IPS-18a (cell line): ENCODE measurements around the gene GPR137.
A peak's percentile ranks its signal among the peaks of the same experiment; 100 is the strongest.
"Not testable (repeated sequence)": the region's sequence is repeated elsewhere in the genome, so short reads cannot be mapped to it uniquely, and the experiment has no call there.

ENCODE experiments used
- H3K27ac ChIP-seq: one replicate; pipeline ENCODE4 v1.5.1; 2013; ENCODE audit warnings: low read length
- H3K27me3 ChIP-seq: one replicate; pipeline ENCODE4 v1.6.1; 2013; ENCODE audit warnings: mild to moderate bottlenecking, low read length; ENCODE audit not compliant: control insufficient read depth, insufficient read depth
- H3K36me3 ChIP-seq: one replicate; pipeline ENCODE4 v1.6.1; 2013; ENCODE audit warnings: low read depth, low read length; ENCODE audit not compliant: control insufficient read depth
- H3K4me1 ChIP-seq: one replicate; pipeline ENCODE4 v1.6.1; 2013; ENCODE audit warnings: low read depth, low read length; ENCODE audit not compliant: control insufficient read depth
- H3K4me3 ChIP-seq: one replicate; pipeline ENCODE4 v1.5.1; 2013; ENCODE audit warnings: low read length
- H3K9ac ChIP-seq: one replicate; pipeline ENCODE4 v1.6.1; 2013; ENCODE audit warnings: mild to moderate bottlenecking, low read length, moderate library complexity
- H3K9me3 ChIP-seq: one replicate; pipeline ENCODE4 v1.6.1; 2013; ENCODE audit warnings: low read depth, low read length; ENCODE audit not compliant: control insufficient read depth

The GPR137 gene

DNA sequence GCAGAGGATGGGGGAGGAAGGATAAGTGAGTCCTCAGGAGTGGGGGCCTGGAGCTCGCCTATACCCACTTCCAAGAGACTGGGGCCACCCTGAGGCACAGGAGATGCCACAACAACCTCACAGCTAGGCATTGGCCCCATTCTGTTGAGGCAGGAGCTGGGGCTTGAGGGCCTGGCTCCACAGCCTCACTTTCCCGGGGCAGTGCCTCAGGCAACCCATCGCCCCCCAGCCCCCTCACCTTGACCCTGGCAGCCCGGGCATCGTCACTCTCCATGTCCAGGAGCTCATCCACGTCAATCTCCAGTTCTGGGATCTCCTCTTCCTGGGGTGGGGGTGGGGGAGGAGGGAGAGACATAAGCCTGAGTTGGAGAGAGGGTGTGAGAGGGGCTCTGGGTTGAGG, 40.7 kb upstream of the GPR137 start:
- Histone ChIP-seq H3K27ac (no peak overlapping the region), H3K4me1 (peaks cover 25% of the 10 kb centered on the region), H3K27me3 (no peaks in the 10 kb centered on the region), H3K9ac (no peak overlapping the region), H3K4me3 (peak overlapping the region; percentile 97), H3K9me3 (no peaks in the 10 kb centered on the region), H3K36me3 (peaks cover 13% of the 10 kb centered on the region)

- Histone ChIP-seq H3K36me3 (peaks cover 13% of the 10 kb centered on the region), H3K4me1 (peaks cover 28% of the 10 kb centered on the region), H3K9ac (peak overlapping the region; percentile 91), H3K4me3 (peak overlapping the region; percentile 97), H3K27ac (no peak overlapping the region), H3K9me3 (no peaks in the 10 kb centered on the region), H3K27me3 (no peaks in the 10 kb centered on the region)
Observed at GRCh38 chr11:64245401-64245796, 40.2 kb upstream of the GPR137 start.

- Histone ChIP-seq H3K27me3 (no peaks in the 10 kb centered on the region), H3K9me3 (no peaks in the 10 kb centered on the region), H3K27ac (peak overlapping the region; percentile 80), H3K4me3 (peak overlapping the region; percentile 97), H3K9ac (peak overlapping the region; percentile 91), H3K36me3 (peaks cover 13% of the 10 kb centered on the region), H3K4me1 (peaks cover 32% of the 10 kb centered on the region)
Observed at GRCh38 chr11:64245797-64246620, 39.6 kb upstream of the GPR137 start.

GRCh38 chr11:64246621-64246870, 39.1 kb upstream of the GPR137 start:
- not testable (repeated sequence) for H3K27me3 ChIP-seq

DNA sequence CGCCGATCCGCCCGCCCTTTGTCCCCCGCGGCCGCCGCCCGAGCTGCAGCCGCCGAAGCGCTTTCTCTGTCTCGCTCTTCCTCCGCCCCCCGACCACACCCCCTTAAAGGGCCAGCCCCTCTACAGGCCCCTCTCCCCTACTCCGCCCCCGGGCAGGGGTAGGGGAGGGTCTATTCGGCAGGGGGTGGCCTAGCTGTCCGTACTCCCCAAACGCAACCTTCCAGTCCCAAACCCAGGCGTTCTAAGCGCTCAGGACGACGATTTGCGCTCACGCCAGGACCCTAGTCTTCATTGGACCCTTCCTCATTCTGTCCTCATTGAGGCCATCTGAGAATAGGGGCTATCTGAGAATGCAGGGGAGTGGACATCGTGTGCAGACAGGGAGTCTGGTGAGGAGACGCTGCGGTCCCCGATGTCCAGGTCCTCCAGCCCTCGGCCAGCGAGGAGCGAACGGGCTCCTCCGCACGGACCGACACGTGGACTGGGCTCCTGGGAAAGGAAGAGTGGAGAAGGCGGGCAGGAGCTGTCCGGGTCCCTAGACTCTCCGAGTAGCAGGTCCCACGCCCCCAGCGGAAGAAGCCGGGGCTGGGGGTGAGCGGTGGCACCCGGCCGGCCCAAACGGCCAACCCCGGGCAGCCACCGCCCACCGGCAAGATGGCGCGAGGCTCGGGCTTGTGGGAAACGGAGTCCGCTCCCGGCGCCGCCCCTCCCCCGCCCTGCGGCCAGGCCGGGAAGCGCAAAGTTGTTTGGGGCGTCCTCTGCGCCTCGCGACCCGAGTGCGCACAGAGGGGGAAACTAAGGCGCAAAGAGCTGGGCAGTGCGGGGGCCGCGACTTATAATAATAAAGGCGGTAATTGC, 38.5 kb upstream of the GPR137 start, which contains the start of gene PPP1R14B:
TSS of gene PPP1R14B (minus strand) at position 73 of the 858 bp plus-strand sequence. CDS start 270 bp downstream, outside the sequence.
- H3K4me1 ChIP-seq = peaks cover 32% of the 10 kb centered on the region
- no peaks in the 10 kb centered on the region for H3K27me3 ChIP-seq
- peak within 1 kb of the TSS; percentile 80 for H3K27ac ChIP-seq
- H3K9ac ChIP-seq = peak within 1 kb of the TSS; percentile 91
- H3K4me3 ChIP-seq = peak within 1 kb of the TSS; percentile 97
- no peaks in the 10 kb centered on the region for H3K9me3 ChIP-seq
- peaks cover 13% of the 10 kb centered on the region for H3K36me3 ChIP-seq

More at GRCh38 chr11:64246621-64246870, 39.1 kb upstream of the GPR137 start:
- not testable (repeated sequence) for H3K4me3 ChIP-seq, H3K27ac ChIP-seq, H3K9me3 ChIP-seq
- Histone ChIP-seq H3K9ac (peak overlapping the region; percentile 91), H3K36me3 (peaks cover 13% of the 10 kb centered on the region), H3K4me1 (peaks cover 32% of the 10 kb centered on the region)

DNA sequence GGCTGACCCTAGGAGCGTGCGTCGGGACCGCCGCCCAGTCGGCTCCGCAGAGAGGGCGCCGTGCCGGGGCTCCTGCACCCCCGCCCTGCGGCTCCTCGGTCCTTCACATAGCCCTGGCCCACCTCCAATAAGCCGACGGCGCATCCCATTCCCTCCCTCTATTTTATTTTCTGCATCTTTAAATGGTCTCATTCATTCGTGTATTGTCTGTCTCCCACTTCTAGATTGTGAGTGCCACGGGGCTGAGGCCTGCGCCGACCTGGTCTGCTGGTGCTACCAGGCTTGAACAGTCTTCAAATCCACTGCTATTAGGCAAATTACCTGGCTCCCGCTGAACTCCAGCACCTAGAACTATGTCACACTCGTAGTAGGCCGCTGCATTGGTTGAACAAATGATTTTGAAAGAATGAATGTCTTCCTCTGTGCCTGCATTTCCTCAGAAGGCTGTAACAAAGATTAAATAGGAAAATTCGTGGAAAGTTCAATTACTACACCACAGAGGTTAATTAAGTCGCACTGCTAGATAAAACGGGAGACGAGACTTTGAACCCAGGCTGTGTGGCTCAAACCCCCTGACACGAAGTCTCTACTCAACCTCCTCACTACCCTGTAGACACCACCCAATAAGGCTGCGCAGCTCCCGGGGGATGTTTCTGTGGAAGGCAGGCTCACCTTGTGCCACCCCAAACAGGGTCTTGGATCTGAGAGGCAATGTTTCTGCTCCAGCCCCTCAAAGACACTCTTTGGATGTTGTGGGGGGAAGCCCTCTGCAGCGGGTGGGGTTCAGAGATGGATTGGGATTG, 37.7 kb upstream of the GPR137 start:
- Histone ChIP-seq H3K9ac (peak overlapping the region; percentile 13), H3K9me3 (no peaks in the 10 kb centered on the region), H3K4me1 (peaks cover 34% of the 10 kb centered on the region), H3K27ac (no peak overlapping the region), H3K4me3 (peak overlapping the region; percentile 94), H3K27me3 (no peaks in the 10 kb centered on the region), H3K36me3 (peaks cover 13% of the 10 kb centered on the region)

GRCh38 chr11:64248578-64248977, 37.1 kb upstream of the GPR137 start:
- peaks cover 8% of the 10 kb centered on the region for H3K36me3 ChIP-seq
- H3K9me3 ChIP-seq = no peaks in the 10 kb centered on the region
- H3K4me3 ChIP-seq = peak overlapping the region; percentile 94
- peak overlapping the region; percentile 82 for H3K27ac ChIP-seq
- H3K27me3 ChIP-seq = no peaks in the 10 kb centered on the region
- H3K9ac ChIP-seq = no peak overlapping the region
- H3K4me1 ChIP-seq = peaks cover 36% of the 10 kb centered on the region

GRCh38 chr11:64249038-64249437, 36.6 kb upstream of the GPR137 start:
- Histone ChIP-seq H3K9me3 (no peaks in the 10 kb centered on the region), H3K27me3 (no peaks in the 10 kb centered on the region), H3K4me3 (peak overlapping the region; percentile 94), H3K9ac (peak overlapping the region; percentile 25), H3K4me1 (peaks cover 36% of the 10 kb centered on the region), H3K36me3 (peaks cover 4% of the 10 kb centered on the region), H3K27ac (peak overlapping the region; percentile 82)

- Histone ChIP-seq H3K27ac (peak overlapping the region; percentile 82), H3K9ac (peak overlapping the region; percentile 50), H3K4me3 (peak overlapping the region; percentile 94), H3K9me3 (no peaks in the 10 kb centered on the region), H3K27me3 (no peaks in the 10 kb centered on the region), H3K36me3 (peaks cover 3% of the 10 kb centered on the region), H3K4me1 (peaks cover 36% of the 10 kb centered on the region)
Observed at GRCh38 chr11:64249563-64250414, 35.9 kb upstream of the GPR137 start.

DNA sequence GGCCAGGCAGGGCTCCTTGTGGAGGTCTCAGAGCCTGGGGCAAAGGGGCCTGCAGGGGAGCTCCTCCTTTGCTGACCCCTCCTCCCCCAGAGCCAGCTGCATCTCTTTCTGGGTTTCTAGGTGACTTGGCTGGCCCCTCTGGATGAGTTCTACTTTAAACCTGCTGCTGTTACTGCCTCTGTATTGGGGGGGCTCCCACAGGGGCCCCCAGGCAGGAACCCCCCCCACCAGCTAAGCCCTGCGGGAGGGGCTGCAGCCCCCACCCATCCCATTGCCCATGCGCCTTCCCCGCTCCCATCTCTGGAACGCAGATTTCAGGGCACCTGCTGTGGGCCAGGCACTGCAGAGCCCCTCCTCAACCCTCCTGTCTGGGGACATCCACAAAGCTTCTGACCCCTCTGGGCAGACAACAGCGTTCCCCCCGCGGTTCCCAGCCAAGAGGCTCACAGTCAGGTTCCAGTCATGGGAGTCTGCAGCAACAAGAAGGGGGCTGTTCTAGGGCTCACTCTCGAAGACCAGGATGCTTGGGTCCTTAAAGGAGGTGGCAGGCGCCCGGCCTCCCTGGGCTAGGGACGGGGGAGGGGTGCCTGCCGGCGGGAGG, 35.1 kb upstream of the GPR137 start:
- Histone ChIP-seq H3K36me3 (peaks cover 10% of the 10 kb centered on the region), H3K9me3 (no peaks in the 10 kb centered on the region), H3K4me3 (peak overlapping the region; percentile 94), H3K9ac (peak overlapping the region; percentile 50), H3K4me1 (peaks cover 36% of the 10 kb centered on the region), H3K27ac (peak overlapping the region; percentile 16), H3K27me3 (no peaks in the 10 kb centered on the region)
